ENCODE measurements around the gene HACL1.

- TF ChIP-seq POLR2AphosphoS5 (IDR thresholded peaks at IDR 0.05; ENCODE audit: low read length), result no peak
- TF ChIP-seq POLR2A (IDR thresholded peaks at IDR 0.05; ENCODE audit: low read depth, low read length), result no peak
- no peak for TF ChIP-seq CUX1 (IDR thresholded peaks at IDR 0.05; ENCODE audit: insufficient replicate concordance, low read depth, low read length)
- no peak for TF ChIP-seq CTCF (IDR thresholded peaks at IDR 0.05 in 2 of 3, conservative IDR thresholded peaks at IDR 0.05 in 1 of 3; ENCODE audit: control insufficient read depth in 2 of 3, extremely low read depth in 1 of 3, insufficient read depth in 1 of 3, low read depth in 3 of 3, low read length in 3 of 3)
- no peak for TF ChIP-seq STAT1 (conservative IDR thresholded peaks at IDR 0.05)
- TF ChIP-seq FOXM1 (IDR thresholded peaks at IDR 0.05; ENCODE audit: low read depth, low read length), result no peak
- TF ChIP-seq MEF2B (IDR thresholded peaks at IDR 0.05; ENCODE audit: partially characterized antibody, poor library complexity, severe bottlenecking), result no peak
- TF ChIP-seq ATF3 (IDR thresholded peaks at IDR 0.05; ENCODE audit: borderline replicate concordance, extremely low read depth, low read depth, low read length), result no peak
- no peak for TF ChIP-seq ASH2L (IDR thresholded peaks at IDR 0.05; ENCODE audit: borderline replicate concordance, low read depth)
Measured at GRCh38 chr3:15536856-15537255, 64.5 kb downstream of the HACL1 start.

All from GM12878 (cell line).